ENCODE measurements around the gene IP6K1.

Gene IP6K1

GRCh38 chr3:49712166-49712565 lies 74.2 kb downstream of the IP6K1 start:
- Histone ChIP-seq H3K36me3 (ENCODE audit: control insufficient read depth, insufficient read depth, low read length) (no peaks in the 10 kb centered on the region), H3K4me1 (ENCODE audit: control insufficient read depth, insufficient read depth, low read length) (no peaks in the 10 kb centered on the region), H3K4me3 (ENCODE audit: insufficient read depth, low read depth, low read length) (no peak overlapping the region), H3K9me3 (ENCODE audit: control insufficient read depth, low read length) (no peaks in the 10 kb centered on the region), H3K27ac (ENCODE audit: insufficient read depth, low read depth, low read length, poor library complexity, severe bottlenecking) (no peak overlapping the region), H3K27me3 (ENCODE audit: control insufficient read depth, insufficient read depth, low read length, poor library complexity, severe bottlenecking) (no peaks in the 10 kb centered on the region)
- 95 to 96% methylated on average over 11 of the region's 11 CpGs for WGBS, 2 experiments

DNA sequence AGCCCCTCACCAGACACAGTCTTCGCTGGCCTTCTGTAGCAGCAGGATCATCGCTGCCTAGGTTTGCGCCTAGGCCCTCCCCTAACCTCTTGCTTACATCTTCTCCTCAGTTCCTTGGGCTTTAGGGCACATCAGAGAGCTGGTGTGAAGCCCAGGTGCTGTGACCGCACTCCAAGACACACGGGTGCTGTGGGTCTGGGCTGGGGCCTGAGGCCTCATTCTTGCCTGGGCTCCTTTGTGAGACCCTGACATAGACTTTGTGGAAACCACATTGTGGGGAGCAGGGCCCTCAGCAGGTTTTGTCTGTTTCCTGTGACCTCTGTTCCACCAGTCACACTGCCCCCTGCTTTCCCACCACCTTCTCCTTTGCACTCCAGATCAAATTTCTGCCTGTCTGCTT lies 74.9 kb downstream of the IP6K1 start:
- Histone ChIP-seq H3K36me3 (ENCODE audit: control insufficient read depth, insufficient read depth, low read length) (no peaks in the 10 kb centered on the region), H3K4me1 (ENCODE audit: control insufficient read depth, insufficient read depth, low read length) (no peaks in the 10 kb centered on the region), H3K27me3 (ENCODE audit: control insufficient read depth, insufficient read depth, low read length, poor library complexity, severe bottlenecking) (no peaks in the 10 kb centered on the region), H3K27ac (ENCODE audit: insufficient read depth, low read depth, low read length, poor library complexity, severe bottlenecking) (no peak overlapping the region), H3K4me3 (ENCODE audit: insufficient read depth, low read depth, low read length) (no peak overlapping the region), H3K9me3 (ENCODE audit: control insufficient read depth, low read length) (no peaks in the 10 kb centered on the region)
- 91 to 94% methylated on average over 5 of the region's 5 CpGs for WGBS, 2 experiments

GRCh38 chr3:49709852-49710251 lies 76.5 kb downstream of the IP6K1 start:
- H3K27ac ChIP-seq (ENCODE audit: insufficient read depth, low read depth, low read length, poor library complexity, severe bottlenecking): no peak overlapping the region
- 96% methylated on average over 7 to 8 of the region's 8 CpGs for whole genome bisulfite sequencing, 2 experiments
- H3K4me1 ChIP-seq (ENCODE audit: control insufficient read depth, insufficient read depth, low read length): no peaks in the 10 kb centered on the region
- no peaks in the 10 kb centered on the region for H3K36me3 ChIP-seq (ENCODE audit: control insufficient read depth, insufficient read depth, low read length)
- H3K27me3 ChIP-seq (ENCODE audit: control insufficient read depth, insufficient read depth, low read length, poor library complexity, severe bottlenecking): no peaks in the 10 kb centered on the region
- no peaks in the 10 kb centered on the region for H3K9me3 ChIP-seq (ENCODE audit: control insufficient read depth, low read length)
- no peak overlapping the region for H3K4me3 ChIP-seq (ENCODE audit: insufficient read depth, low read depth, low read length)

- Histone ChIP-seq H3K4me3 (ENCODE audit: insufficient read depth, low read depth, low read length) (no peak overlapping the region), H3K4me1 (ENCODE audit: control insufficient read depth, insufficient read depth, low read length) (no peaks in the 10 kb centered on the region), H3K27ac (ENCODE audit: insufficient read depth, low read depth, low read length, poor library complexity, severe bottlenecking) (no peak overlapping the region), H3K36me3 (ENCODE audit: control insufficient read depth, insufficient read depth, low read length) (peaks cover 8% of the 10 kb centered on the region), H3K27me3 (ENCODE audit: control insufficient read depth, insufficient read depth, low read length, poor library complexity, severe bottlenecking) (no peaks in the 10 kb centered on the region), H3K9me3 (ENCODE audit: control insufficient read depth, low read length) (no peaks in the 10 kb centered on the region)
- WGBS, 2 experiments: 89 to 94% methylated on average over 4 of the region's 4 CpGs
Measured at GRCh38 chr3:49707113-49707480, 79.2 kb downstream of the IP6K1 start.

DNA sequence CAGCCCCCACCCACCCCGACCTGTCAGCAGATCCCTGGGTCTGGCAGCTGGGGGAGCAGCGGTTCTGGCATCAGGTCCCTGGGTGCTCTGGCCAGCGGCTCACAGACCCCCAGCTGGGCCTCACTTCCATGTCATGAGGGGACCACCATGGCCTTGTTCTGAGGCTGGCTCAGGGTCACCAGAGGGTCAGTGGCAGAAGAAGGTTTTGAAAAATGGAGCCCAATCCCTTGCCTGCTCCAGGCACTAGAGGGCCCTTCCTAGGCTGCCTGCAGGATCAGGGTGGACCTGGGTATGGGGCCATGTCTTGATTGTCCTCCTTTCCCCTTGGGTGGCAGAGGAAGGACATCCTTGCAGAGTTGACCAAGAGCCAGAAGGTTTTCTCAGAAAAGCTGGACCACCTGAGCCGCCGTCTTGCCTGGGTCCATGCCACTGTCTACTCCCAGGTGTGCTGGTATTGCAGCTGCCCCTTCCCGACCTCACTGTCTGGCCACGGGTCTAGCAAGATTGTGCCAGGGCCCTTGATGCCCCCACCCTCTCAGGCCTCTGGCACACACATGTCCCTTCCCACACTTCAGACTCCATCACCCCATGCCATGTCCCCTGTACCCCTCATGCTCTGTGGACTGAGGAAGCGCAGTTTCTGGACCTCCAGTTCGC lies 79.8 kb downstream of the IP6K1 start:
- no peak overlapping the region for H3K27ac ChIP-seq (ENCODE audit: insufficient read depth, low read depth, low read length, poor library complexity, severe bottlenecking)
- no peak overlapping the region for H3K4me3 ChIP-seq (ENCODE audit: insufficient read depth, low read depth, low read length)
- 93% methylated on average over 9 of the region's 9 CpGs for WGBS, 2 experiments
- H3K36me3 ChIP-seq (ENCODE audit: control insufficient read depth, insufficient read depth, low read length): peaks cover 8% of the 10 kb centered on the region
- no peaks in the 10 kb centered on the region for H3K4me1 ChIP-seq (ENCODE audit: control insufficient read depth, insufficient read depth, low read length)
- H3K9me3 ChIP-seq (ENCODE audit: control insufficient read depth, low read length): no peaks in the 10 kb centered on the region
- no peaks in the 10 kb centered on the region for H3K27me3 ChIP-seq (ENCODE audit: control insufficient read depth, insufficient read depth, low read length, poor library complexity, severe bottlenecking)

- no peak overlapping the region for H3K27ac ChIP-seq (ENCODE audit: insufficient read depth, low read depth, low read length, poor library complexity, severe bottlenecking)
- 93 to 94% methylated on average over 17 of the region's 17 CpGs for WGBS, 2 experiments
- H3K4me3 ChIP-seq (ENCODE audit: insufficient read depth, low read depth, low read length): no peak overlapping the region
- peaks cover 6% of the 10 kb centered on the region for H3K4me1 ChIP-seq (ENCODE audit: control insufficient read depth, insufficient read depth, low read length)
- H3K9me3 ChIP-seq (ENCODE audit: control insufficient read depth, low read length): no peaks in the 10 kb centered on the region
- peaks cover 8% of the 10 kb centered on the region for H3K36me3 ChIP-seq (ENCODE audit: control insufficient read depth, insufficient read depth, low read length)
- H3K27me3 ChIP-seq (ENCODE audit: control insufficient read depth, insufficient read depth, low read length, poor library complexity, severe bottlenecking): no peaks in the 10 kb centered on the region
Measured at GRCh38 chr3:49705390-49705960, 80.9 kb downstream of the IP6K1 start.

DNA sequence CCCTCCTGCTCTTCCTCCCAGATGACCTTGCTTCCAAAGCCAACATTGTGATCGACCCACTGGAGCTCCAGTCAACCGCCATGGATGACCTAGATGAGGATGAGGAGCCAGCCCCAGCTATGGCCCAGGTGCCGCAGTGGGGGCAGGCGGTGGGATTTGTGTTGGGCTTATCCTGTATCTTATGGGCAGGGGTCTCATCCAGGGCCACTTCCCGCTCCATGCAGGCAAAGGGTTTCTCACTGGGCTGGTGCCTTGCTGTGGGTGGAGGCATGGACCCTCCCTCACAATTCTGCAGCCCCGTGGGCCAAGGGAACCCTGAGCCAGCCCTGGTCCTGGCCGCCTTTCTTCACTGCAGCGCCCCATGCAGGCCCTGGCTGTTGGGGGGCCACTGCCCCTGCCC lies 81.7 kb downstream of the IP6K1 start:
- 93 to 96% methylated on average over 8 of the region's 8 CpGs for WGBS, 2 experiments
- H3K9me3 ChIP-seq (ENCODE audit: control insufficient read depth, low read length): no peaks in the 10 kb centered on the region
- H3K36me3 ChIP-seq (ENCODE audit: control insufficient read depth, insufficient read depth, low read length): peaks cover 8% of the 10 kb centered on the region
- H3K4me1 ChIP-seq (ENCODE audit: control insufficient read depth, insufficient read depth, low read length): peaks cover 6% of the 10 kb centered on the region
- H3K27ac ChIP-seq (ENCODE audit: insufficient read depth, low read depth, low read length, poor library complexity, severe bottlenecking): no peak overlapping the region
- H3K27me3 ChIP-seq (ENCODE audit: control insufficient read depth, insufficient read depth, low read length, poor library complexity, severe bottlenecking): no peaks in the 10 kb centered on the region
- no peak overlapping the region for H3K4me3 ChIP-seq (ENCODE audit: insufficient read depth, low read depth, low read length)

GRCh38 chr3:49703956-49704355 lies 82.4 kb downstream of the IP6K1 start:
- Histone ChIP-seq H3K36me3 (ENCODE audit: control insufficient read depth, insufficient read depth, low read length) (peaks cover 8% of the 10 kb centered on the region), H3K4me3 (ENCODE audit: insufficient read depth, low read depth, low read length) (no peak overlapping the region), H3K27me3 (ENCODE audit: control insufficient read depth, insufficient read depth, low read length, poor library complexity, severe bottlenecking) (no peaks in the 10 kb centered on the region), H3K4me1 (ENCODE audit: control insufficient read depth, insufficient read depth, low read length) (peaks cover 6% of the 10 kb centered on the region), H3K27ac (ENCODE audit: insufficient read depth, low read depth, low read length, poor library complexity, severe bottlenecking) (no peak overlapping the region), H3K9me3 (ENCODE audit: control insufficient read depth, low read length) (no peaks in the 10 kb centered on the region)
- 91 to 93% methylated on average over 7 of the region's 7 CpGs for WGBS, 2 experiments

- H3K4me3 ChIP-seq (ENCODE audit: insufficient read depth, low read depth, low read length): no peak overlapping the region
- no peaks in the 10 kb centered on the region for H3K9me3 ChIP-seq (ENCODE audit: control insufficient read depth, low read length)
- peaks cover 6% of the 10 kb centered on the region for H3K4me1 ChIP-seq (ENCODE audit: control insufficient read depth, insufficient read depth, low read length)
- H3K36me3 ChIP-seq (ENCODE audit: control insufficient read depth, insufficient read depth, low read length): peaks cover 8% of the 10 kb centered on the region
- WGBS, 2 experiments: 82% methylated on average over 14 of the region's 14 CpGs
- H3K27me3 ChIP-seq (ENCODE audit: control insufficient read depth, insufficient read depth, low read length, poor library complexity, severe bottlenecking): no peaks in the 10 kb centered on the region
- no peak overlapping the region for H3K27ac ChIP-seq (ENCODE audit: insufficient read depth, low read depth, low read length, poor library complexity, severe bottlenecking)
Measured at GRCh38 chr3:49703443-49703927, 82.9 kb downstream of the IP6K1 start.

DNA sequence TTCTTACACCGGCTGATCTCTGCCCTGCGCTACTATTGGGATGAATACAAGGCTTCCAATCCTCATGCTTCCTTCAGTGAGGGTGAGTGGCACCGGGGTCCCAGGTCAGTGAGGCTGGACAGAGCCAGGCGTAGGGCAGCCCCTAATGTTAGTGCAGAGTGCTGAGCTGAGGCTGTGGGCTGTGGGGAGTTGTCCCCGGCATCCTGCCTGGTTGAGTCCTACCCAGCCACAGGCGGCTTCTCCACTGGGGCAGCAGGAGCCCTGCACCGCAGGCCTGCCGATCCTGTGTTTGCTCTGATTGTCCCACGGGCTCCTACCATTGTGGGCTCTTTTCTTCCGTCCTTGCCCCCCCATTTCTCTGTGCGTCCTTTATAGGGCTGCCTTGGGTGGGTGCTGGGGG lies 83.7 kb downstream of the IP6K1 start:
- Histone ChIP-seq H3K4me3 (ENCODE audit: insufficient read depth, low read depth, low read length) (no peak overlapping the region), H3K4me1 (ENCODE audit: control insufficient read depth, insufficient read depth, low read length) (peaks cover 6% of the 10 kb centered on the region), H3K36me3 (ENCODE audit: control insufficient read depth, insufficient read depth, low read length) (peaks cover 8% of the 10 kb centered on the region), H3K9me3 (ENCODE audit: control insufficient read depth, low read length) (no peaks in the 10 kb centered on the region), H3K27me3 (ENCODE audit: control insufficient read depth, insufficient read depth, low read length, poor library complexity, severe bottlenecking) (no peaks in the 10 kb centered on the region), H3K27ac (ENCODE audit: insufficient read depth, low read depth, low read length, poor library complexity, severe bottlenecking) (no peak overlapping the region)
- 94 to 95% methylated on average over 11 of the region's 11 CpGs for WGBS, 2 experiments
